GM23338 (cell line): ENCODE data around the gene MTOR. TPM values are rescaled to one million over a fixed set of nuclear protein-coding genes. Genes with fewer than 3 reads are reported as not detected.

ENCODE experiments used
- ATAC-seq: fragments of 200-7000 bp; cut with Tn5 transposase; 3 replicates; pipeline ENCODE4 v1.9.1; 2020
- DNase-seq: peaks from one replicate; pipeline ENCODE4 v3.0.0-alpha.2; 2015; ENCODE audit warnings: low spot score
- H2AFZ ChIP-seq: fragments of 200-600 bp; sonication (generic); 2 replicates; pipeline ENCODE4 v1.8.0; 2016; ENCODE audit warnings: antibody characterized with exemption, mild to moderate bottlenecking, moderate library complexity
- H3F3A ChIP-seq: fragments of 200-600 bp; sonication (generic); replicated peaks from 2 replicates; pipeline ENCODE4 v1.8.0; 2017; ENCODE audit warnings: antibody characterized with exemption, mixed run types, low read depth
- H3K27ac ChIP-seq: fragments of 200-600 bp; sonication (generic); 2 replicates; pipeline ENCODE4 v1.6.1; 2016; ENCODE audit warnings: low read depth
- H3K27me3 ChIP-seq: fragments of 200-600 bp; sonication (generic); 2 replicates; pipeline ENCODE4 v1.8.0; 2016; ENCODE audit warnings: mild to moderate bottlenecking, mixed run types, moderate library complexity; ENCODE audit not compliant: insufficient read depth
- H3K36me3 ChIP-seq: fragments of 200-600 bp; sonication (generic); 2 replicates; pipeline ENCODE4 v1.8.0; 2016; ENCODE audit warnings: mild to moderate bottlenecking; ENCODE audit not compliant: insufficient read depth
- H3K4me1 ChIP-seq: fragments of 200-600 bp; sonication (generic); 2 replicates; pipeline ENCODE4 v1.8.0; 2016; ENCODE audit warnings: mild to moderate bottlenecking, moderate library complexity; ENCODE audit not compliant: insufficient read depth
- H3K4me2 ChIP-seq: fragments of 200-600 bp; sonication (generic); 2 replicates; pipeline ENCODE4 v1.7.1; 2017; ENCODE audit warnings: mixed run types
- H3K4me3 ChIP-seq: fragments of 200-600 bp; sonication (generic); 2 replicates; pipeline ENCODE4 v1.6.1; 2016; ENCODE audit warnings: mixed run types
- H3K79me2 ChIP-seq: fragments of 200-600 bp; sonication (generic); replicated peaks from 2 replicates; pipeline ENCODE4 v1.8.0; 2017; ENCODE audit warnings: mild to moderate bottlenecking; ENCODE audit not compliant: insufficient read depth
- H3K9me2 ChIP-seq: fragments of 200-600 bp; sonication (generic); 2 replicates; pipeline ENCODE4 v1.8.0; 2017; ENCODE audit not compliant: insufficient read depth
- H4K20me1 ChIP-seq: fragments of 200-600 bp; sonication (generic); replicated peaks from 2 replicates; pipeline ENCODE4 v1.8.0; 2017; ENCODE audit warnings: mild to moderate bottlenecking; ENCODE audit not compliant: insufficient read depth
- H3K27ac Mint-ChIP-seq: 2 replicates; pipeline ENCODE4 v1.8.0; 2020; ENCODE audit warnings: inconsistent platforms, mild to moderate bottlenecking, moderate library complexity, mixed read lengths
- H3K27me3 Mint-ChIP-seq: 3 replicates; pipeline ENCODE4 v1.8.0; 2022; ENCODE audit warnings: low read depth, mild to moderate bottlenecking, moderate library complexity, mixed read lengths, inconsistent platforms; ENCODE audit not compliant: insufficient read depth, poor library complexity
- H3K36me3 Mint-ChIP-seq: 3 replicates; pipeline ENCODE4 v1.8.0; 2021; ENCODE audit warnings: low read depth, mild to moderate bottlenecking, inconsistent platforms, moderate library complexity, mixed read lengths
- H3K4me1 Mint-ChIP-seq: 3 replicates; pipeline ENCODE4 v1.8.0; 2020; ENCODE audit warnings: mild to moderate bottlenecking, inconsistent platforms, mixed read lengths
- H3K4me3 Mint-ChIP-seq: 3 replicates; pipeline ENCODE4 v1.8.0; 2021; ENCODE audit warnings: moderate library complexity, mild to moderate bottlenecking, inconsistent platforms, mixed read lengths
- H3K9me3 Mint-ChIP-seq: 3 replicates; pipeline ENCODE4 v1.8.0; 2020; ENCODE audit warnings: moderate library complexity, mild to moderate bottlenecking, inconsistent platforms, mixed read lengths
- CREB1 ChIP-seq: fragments of 250-450 bp; sonication (Bioruptor Pico); IDR thresholded peaks from 2 replicates; pipeline ENCODE4 v1.5.0; 2020; ENCODE audit warnings: low read depth, mild to moderate bottlenecking, moderate library complexity
- EZH2 ChIP-seq: fragments of 200-600 bp; sonication (generic); IDR thresholded peaks from one replicate; pipeline ENCODE4 v1.8.0; 2017; ENCODE audit warnings: antibody characterized with exemption, mild to moderate bottlenecking, low read depth; ENCODE audit not compliant: unreplicated experiment
- EZH2phosphoT487 ChIP-seq: fragments of 200-600 bp; sonication (generic); IDR thresholded peaks from one replicate; pipeline ENCODE4 v1.8.1; 2018; ENCODE audit warnings: antibody characterized with exemption; ENCODE audit not compliant: unreplicated experiment
- JUNB ChIP-seq: IDR thresholded peaks from one replicate; pipeline ENCODE4 v1.6.1; 2016; ENCODE audit warnings: antibody characterized with exemption; ENCODE audit not compliant: unreplicated experiment
- NANOG ChIP-seq: IDR thresholded peaks from 2 replicates; pipeline ENCODE4 v1.6.1; 2016; ENCODE audit warnings: antibody characterized with exemption, borderline replicate concordance
- POLR2AphosphoS5 ChIP-seq: IDR thresholded peaks from 2 replicates; pipeline ENCODE4 v1.6.1; 2016; ENCODE audit warnings: antibody characterized with exemption, low read depth
- STAT1 ChIP-seq: IDR thresholded peaks from one replicate; pipeline ENCODE4 v1.6.1; 2016; ENCODE audit warnings: antibody characterized with exemption; ENCODE audit not compliant: unreplicated experiment
- ZNF114 ChIP-seq: fragments of 250-450 bp; sonication (Bioruptor Pico); IDR thresholded peaks from 2 replicates; pipeline ENCODE4 v1.5.0; 2020; ENCODE audit warnings: mild to moderate bottlenecking, moderate library complexity
- ZNF331 ChIP-seq: fragments of 250-450 bp; sonication (Bioruptor Pico); IDR thresholded peaks from 2 replicates; pipeline ENCODE4 v1.5.0; 2020; ENCODE audit warnings: low read depth, mild to moderate bottlenecking, moderate library complexity
- polyA plus RNA-seq: library from polyadenylated mRNA; unstranded; fragments of >200 nt; fragmentation: Nextera tagmentation; extraction: Ambion mirVana; gene quantifications from 2 replicates; pipeline ENCODE4 v1.2.1, GENCODE V29; 2016
- total RNA-seq: library from RNA; depleted of rRNA; stranded (reverse); fragments of >200 nt; shearing (Covaris generic); gene quantifications from 2 replicates; pipeline ENCODE4 v1.2.3, GENCODE V29; 2014
- TF ChIP-seq, protein P1 (sequence below), 2 experiments: fragments of 200-600 bp in 1 of 2; sonication (generic) in 1 of 2; conservative IDR thresholded peaks; 2 replicates each; pipeline versions ENCODE4 v1.5.1 to v1.6.1; 2016 to 2017; ENCODE audit warnings: antibody characterized with exemption in 2 of 2, low read depth in 2 of 2, mild to moderate bottlenecking in 2 of 2, moderate library complexity in 1 of 2
- TF ChIP-seq, protein P2 (sequence below): IDR thresholded peaks from one replicate; pipeline ENCODE4 v1.6.1; 2018; ENCODE audit warnings: antibody characterized with exemption; ENCODE audit not compliant: unreplicated experiment
- TF ChIP-seq, protein P3 (sequence below): IDR thresholded peaks from 2 replicates; pipeline ENCODE4 v1.6.1; 2016; ENCODE audit warnings: antibody characterized with exemption
- TF ChIP-seq, protein P4 (sequence below): fragments of 250-450 bp; sonication (Bioruptor Pico); IDR thresholded peaks from 2 replicates; pipeline ENCODE4 v1.5.0; 2020; ENCODE audit warnings: mild to moderate bottlenecking, moderate library complexity

The MTOR gene
- total and polyA plus RNA-seq, 2 experiments from 2014 or later: 22.8 to 98.0 TPM

DNA sequence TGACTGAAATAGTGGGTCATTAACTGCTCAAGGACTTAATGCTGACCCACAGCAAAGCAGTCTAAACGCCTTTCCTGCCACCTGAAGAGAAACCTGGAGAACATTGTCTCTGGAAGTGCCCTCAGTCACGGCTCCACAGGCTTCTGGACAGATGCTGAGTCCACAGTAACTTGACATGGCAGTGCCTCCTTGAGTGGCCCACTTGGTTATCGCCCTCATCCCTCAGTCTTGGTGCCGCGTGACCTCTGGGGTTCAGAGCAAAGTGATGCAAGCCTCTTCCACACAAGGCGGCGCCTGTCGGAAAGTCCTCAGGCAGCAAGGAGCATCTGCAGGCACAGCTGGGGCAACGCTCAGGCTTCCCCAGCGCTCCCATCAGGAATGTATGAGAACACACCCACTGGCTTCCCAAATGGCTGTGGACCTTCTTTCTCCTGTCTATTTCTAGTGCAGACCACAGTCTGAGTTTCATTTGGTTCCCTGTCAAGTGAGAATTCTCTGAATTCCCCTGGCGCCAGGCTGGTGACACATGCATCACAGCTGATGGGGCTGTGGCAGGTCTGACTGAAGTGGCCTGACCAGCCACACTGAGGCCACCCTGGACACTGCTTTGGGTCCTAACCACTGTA lies 86.2 kb downstream of the MTOR start:
- Mint-ChIP-seq H3K4me1 (peaks cover 12% of the 10 kb centered on the region), H3K27me3 (peaks cover 4% of the 10 kb centered on the region), H3K9me3 (no peaks in the 10 kb centered on the region), H3K4me3 (no peak overlapping the region), H3K27ac (no peak overlapping the region), H3K36me3 (peaks cover 9% of the 10 kb centered on the region; the same call in 1 of the 3 replicates)
- Histone ChIP-seq H3K27me3 (no peaks in the 10 kb centered on the region), H3K36me3 (peaks cover 4% of the 10 kb centered on the region; the same call in 1 of the 2 replicates), H3K79me2 (no peaks in the 10 kb centered on the region), H3K9me2 (no peaks in the 10 kb centered on the region), H2AFZ (no peak overlapping the region), H3K27ac (no peak overlapping the region), H3K4me2 (no peak overlapping the region), H4K20me1 (peaks cover 22% of the 10 kb centered on the region; the same call in 1 of the 2 replicates), H3K4me1 (no peaks in the 10 kb centered on the region), H3F3A (no peaks in the 10 kb centered on the region), H3K4me3 (no peak overlapping the region)
- ATAC-seq: peak; percentile 32
- no peak for DNase-seq
- TF ChIP-seq JUNB (no peak), EZH2 (no peak), NANOG (no peak), STAT1 (no peak), ZNF331 (CRISPR knock-in tag) (no peak), EZH2phosphoT487 (no peak), POLR2AphosphoS5 (no peak), ZNF114 (CRISPR knock-in tag) (no peak), CREB1 (no peak)
- TF ChIP-seq, protein P1, sequence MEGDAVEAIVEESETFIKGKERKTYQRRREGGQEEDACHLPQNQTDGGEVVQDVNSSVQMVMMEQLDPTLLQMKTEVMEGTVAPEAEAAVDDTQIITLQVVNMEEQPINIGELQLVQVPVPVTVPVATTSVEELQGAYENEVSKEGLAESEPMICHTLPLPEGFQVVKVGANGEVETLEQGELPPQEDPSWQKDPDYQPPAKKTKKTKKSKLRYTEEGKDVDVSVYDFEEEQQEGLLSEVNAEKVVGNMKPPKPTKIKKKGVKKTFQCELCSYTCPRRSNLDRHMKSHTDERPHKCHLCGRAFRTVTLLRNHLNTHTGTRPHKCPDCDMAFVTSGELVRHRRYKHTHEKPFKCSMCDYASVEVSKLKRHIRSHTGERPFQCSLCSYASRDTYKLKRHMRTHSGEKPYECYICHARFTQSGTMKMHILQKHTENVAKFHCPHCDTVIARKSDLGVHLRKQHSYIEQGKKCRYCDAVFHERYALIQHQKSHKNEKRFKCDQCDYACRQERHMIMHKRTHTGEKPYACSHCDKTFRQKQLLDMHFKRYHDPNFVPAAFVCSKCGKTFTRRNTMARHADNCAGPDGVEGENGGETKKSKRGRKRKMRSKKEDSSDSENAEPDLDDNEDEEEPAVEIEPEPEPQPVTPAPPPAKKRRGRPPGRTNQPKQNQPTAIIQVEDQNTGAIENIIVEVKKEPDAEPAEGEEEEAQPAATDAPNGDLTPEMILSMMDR (conservative IDR thresholded peaks at IDR 0.05; ENCODE audit: low read depth in 2 of 2): no peak
- TF ChIP-seq, protein P2, sequence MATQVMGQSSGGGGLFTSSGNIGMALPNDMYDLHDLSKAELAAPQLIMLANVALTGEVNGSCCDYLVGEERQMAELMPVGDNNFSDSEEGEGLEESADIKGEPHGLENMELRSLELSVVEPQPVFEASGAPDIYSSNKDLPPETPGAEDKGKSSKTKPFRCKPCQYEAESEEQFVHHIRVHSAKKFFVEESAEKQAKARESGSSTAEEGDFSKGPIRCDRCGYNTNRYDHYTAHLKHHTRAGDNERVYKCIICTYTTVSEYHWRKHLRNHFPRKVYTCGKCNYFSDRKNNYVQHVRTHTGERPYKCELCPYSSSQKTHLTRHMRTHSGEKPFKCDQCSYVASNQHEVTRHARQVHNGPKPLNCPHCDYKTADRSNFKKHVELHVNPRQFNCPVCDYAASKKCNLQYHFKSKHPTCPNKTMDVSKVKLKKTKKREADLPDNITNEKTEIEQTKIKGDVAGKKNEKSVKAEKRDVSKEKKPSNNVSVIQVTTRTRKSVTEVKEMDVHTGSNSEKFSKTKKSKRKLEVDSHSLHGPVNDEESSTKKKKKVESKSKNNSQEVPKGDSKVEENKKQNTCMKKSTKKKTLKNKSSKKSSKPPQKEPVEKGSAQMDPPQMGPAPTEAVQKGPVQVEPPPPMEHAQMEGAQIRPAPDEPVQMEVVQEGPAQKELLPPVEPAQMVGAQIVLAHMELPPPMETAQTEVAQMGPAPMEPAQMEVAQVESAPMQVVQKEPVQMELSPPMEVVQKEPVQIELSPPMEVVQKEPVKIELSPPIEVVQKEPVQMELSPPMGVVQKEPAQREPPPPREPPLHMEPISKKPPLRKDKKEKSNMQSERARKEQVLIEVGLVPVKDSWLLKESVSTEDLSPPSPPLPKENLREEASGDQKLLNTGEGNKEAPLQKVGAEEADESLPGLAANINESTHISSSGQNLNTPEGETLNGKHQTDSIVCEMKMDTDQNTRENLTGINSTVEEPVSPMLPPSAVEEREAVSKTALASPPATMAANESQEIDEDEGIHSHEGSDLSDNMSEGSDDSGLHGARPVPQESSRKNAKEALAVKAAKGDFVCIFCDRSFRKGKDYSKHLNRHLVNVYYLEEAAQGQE: no peak
- TF ChIP-seq, protein P3, sequence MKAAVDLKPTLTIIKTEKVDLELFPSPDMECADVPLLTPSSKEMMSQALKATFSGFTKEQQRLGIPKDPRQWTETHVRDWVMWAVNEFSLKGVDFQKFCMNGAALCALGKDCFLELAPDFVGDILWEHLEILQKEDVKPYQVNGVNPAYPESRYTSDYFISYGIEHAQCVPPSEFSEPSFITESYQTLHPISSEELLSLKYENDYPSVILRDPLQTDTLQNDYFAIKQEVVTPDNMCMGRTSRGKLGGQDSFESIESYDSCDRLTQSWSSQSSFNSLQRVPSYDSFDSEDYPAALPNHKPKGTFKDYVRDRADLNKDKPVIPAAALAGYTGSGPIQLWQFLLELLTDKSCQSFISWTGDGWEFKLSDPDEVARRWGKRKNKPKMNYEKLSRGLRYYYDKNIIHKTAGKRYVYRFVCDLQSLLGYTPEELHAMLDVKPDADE: no peak
- TF ChIP-seq, protein P4, sequence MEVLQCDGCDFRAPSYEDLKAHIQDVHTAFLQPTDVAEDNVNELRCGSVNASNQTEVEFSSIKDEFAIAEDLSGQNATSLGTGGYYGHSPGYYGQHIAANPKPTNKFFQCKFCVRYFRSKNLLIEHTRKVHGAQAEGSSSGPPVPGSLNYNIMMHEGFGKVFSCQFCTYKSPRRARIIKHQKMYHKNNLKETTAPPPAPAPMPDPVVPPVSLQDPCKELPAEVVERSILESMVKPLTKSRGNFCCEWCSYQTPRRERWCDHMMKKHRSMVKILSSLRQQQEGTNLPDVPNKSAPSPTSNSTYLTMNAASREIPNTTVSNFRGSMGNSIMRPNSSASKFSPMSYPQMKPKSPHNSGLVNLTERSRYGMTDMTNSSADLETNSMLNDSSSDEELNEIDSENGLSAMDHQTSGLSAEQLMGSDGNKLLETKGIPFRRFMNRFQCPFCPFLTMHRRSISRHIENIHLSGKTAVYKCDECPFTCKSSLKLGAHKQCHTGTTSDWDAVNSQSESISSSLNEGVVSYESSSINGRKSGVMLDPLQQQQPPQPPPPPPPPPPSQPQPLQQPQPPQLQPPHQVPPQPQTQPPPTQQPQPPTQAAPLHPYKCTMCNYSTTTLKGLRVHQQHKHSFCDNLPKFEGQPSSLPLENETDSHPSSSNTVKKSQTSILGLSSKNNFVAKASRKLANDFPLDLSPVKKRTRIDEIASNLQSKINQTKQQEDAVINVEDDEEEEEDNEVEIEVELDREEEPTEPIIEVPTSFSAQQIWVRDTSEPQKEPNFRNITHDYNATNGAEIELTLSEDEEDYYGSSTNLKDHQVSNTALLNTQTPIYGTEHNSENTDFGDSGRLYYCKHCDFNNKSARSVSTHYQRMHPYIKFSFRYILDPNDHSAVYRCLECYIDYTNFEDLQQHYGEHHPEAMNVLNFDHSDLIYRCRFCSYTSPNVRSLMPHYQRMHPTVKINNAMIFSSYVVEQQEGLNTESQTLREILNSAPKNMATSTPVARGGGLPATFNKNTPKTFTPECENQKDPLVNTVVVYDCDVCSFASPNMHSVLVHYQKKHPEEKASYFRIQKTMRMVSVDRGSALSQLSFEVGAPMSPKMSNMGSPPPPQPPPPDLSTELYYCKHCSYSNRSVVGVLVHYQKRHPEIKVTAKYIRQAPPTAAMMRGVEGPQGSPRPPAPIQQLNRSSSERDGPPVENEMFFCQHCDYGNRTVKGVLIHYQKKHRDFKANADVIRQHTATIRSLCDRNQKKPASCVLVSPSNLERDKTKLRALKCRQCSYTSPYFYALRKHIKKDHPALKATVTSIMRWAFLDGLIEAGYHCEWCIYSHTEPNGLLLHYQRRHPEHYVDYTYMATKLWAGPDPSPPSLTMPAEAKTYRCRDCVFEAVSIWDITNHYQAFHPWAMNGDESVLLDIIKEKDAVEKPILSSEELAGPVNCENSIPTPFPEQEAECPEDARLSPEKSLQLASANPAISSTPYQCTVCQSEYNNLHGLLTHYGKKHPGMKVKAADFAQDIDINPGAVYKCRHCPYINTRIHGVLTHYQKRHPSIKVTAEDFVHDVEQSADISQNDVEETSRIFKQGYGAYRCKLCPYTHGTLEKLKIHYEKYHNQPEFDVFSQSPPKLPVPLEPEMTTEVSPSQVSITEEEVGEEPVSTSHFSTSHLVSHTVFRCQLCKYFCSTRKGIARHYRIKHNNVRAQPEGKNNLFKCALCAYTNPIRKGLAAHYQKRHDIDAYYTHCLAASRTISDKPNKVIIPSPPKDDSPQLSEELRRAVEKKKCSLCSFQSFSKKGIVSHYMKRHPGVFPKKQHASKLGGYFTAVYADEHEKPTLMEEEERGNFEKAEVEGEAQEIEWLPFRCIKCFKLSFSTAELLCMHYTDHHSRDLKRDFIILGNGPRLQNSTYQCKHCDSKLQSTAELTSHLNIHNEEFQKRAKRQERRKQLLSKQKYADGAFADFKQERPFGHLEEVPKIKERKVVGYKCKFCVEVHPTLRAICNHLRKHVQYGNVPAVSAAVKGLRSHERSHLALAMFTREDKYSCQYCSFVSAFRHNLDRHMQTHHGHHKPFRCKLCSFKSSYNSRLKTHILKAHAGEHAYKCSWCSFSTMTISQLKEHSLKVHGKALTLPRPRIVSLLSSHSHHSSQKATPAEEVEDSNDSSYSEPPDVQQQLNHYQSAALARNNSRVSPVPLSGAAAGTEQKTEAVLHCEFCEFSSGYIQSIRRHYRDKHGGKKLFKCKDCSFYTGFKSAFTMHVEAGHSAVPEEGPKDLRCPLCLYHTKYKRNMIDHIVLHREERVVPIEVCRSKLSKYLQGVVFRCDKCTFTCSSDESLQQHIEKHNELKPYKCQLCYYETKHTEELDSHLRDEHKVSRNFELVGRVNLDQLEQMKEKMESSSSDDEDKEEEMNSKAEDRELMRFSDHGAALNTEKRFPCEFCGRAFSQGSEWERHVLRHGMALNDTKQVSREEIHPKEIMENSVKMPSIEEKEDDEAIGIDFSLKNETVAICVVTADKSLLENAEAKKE (CRISPR knock-in tag): no peak
